Neuronal stem cell (in vitro differentiated cells): ENCODE data around the gene LAMA5.

ENCODE experiments used
- DNase-seq: peaks from one replicate; pipeline ENCODE4 v3.0.0-alpha.2; 2013; ENCODE audit warnings: low spot score
- H2AFZ ChIP-seq: one replicate; pipeline ENCODE4 v1.6.1; 2013; ENCODE audit warnings: mild to moderate bottlenecking, low read length, inconsistent platforms
- H2AK5ac ChIP-seq: 2 replicates; pipeline ENCODE4 v1.6.1; 2013; ENCODE audit warnings: low read depth, mild to moderate bottlenecking, inconsistent platforms, low read length, moderate library complexity, mixed read lengths
- H2BK120ac ChIP-seq: 2 replicates; pipeline ENCODE4 v1.6.1; 2013; ENCODE audit warnings: low read depth, mild to moderate bottlenecking, inconsistent platforms, low read length, moderate library complexity, mixed read lengths
- H2BK12ac ChIP-seq: one replicate; pipeline ENCODE4 v1.6.1; 2013; ENCODE audit warnings: low read length, inconsistent platforms
- H2BK15ac ChIP-seq: 2 replicates; pipeline ENCODE4 v1.6.1; 2013; ENCODE audit warnings: mild to moderate bottlenecking, low read length, inconsistent platforms, mixed read lengths
- H2BK5ac ChIP-seq: one replicate; pipeline ENCODE4 v1.6.1; 2013; ENCODE audit warnings: inconsistent platforms, mild to moderate bottlenecking, low read length, moderate library complexity
- H3K14ac ChIP-seq: one replicate; pipeline ENCODE4 v1.6.1; 2013; ENCODE audit warnings: low read length, inconsistent platforms
- H3K18ac ChIP-seq: 2 replicates; pipeline ENCODE4 v1.6.1; 2013; ENCODE audit warnings: low read length, inconsistent platforms
- H3K23ac ChIP-seq: 2 replicates; pipeline ENCODE4 v1.6.1; 2013; ENCODE audit warnings: low read depth, mild to moderate bottlenecking, mixed read lengths, low read length, inconsistent platforms; ENCODE audit not compliant: poor library complexity
- H3K27ac ChIP-seq: replicated peaks from 3 replicates; pipeline ENCODE4 v1.5.1; 2013; ENCODE audit warnings: low read length, inconsistent platforms
- H3K27me3 ChIP-seq, 3 experiments: 2 replicates each; pipeline ENCODE4 v1.6.1; 2013; ENCODE audit warnings: low read length in 3 of 3, mild to moderate bottlenecking in 2 of 3, inconsistent platforms in 1 of 3, low read depth in 1 of 3, mixed read lengths in 1 of 3, moderate library complexity in 1 of 3; ENCODE audit not compliant: control insufficient read depth in 3 of 3, insufficient read depth in 3 of 3
- H3K36me3 ChIP-seq, 2 donors: replicated peaks in 1 of 2; 2 replicates each; pipeline ENCODE4 v1.6.1; 2013; ENCODE audit warnings: low read length in 2 of 2; ENCODE audit not compliant: control insufficient read depth in 2 of 2, insufficient read depth in 2 of 2
- H3K4ac ChIP-seq: 2 replicates; pipeline ENCODE4 v1.6.1; 2013; ENCODE audit warnings: inconsistent platforms, mild to moderate bottlenecking, low read length, moderate library complexity
- H3K4me1 ChIP-seq, 2 donors: 1 replicate in 1 of 2; 2 replicates in 1 of 2; pipeline ENCODE4 v1.6.1; 2013; ENCODE audit warnings: low read length in 2 of 2, low read depth in 1 of 2; ENCODE audit not compliant: control insufficient read depth in 2 of 2, insufficient read depth in 1 of 2
- H3K4me2 ChIP-seq: one replicate; pipeline ENCODE4 v1.6.1; 2013; ENCODE audit warnings: mild to moderate bottlenecking, low read length, inconsistent platforms; ENCODE audit not compliant: insufficient read depth, poor library complexity, severe bottlenecking
- H3K4me3 ChIP-seq, 2 donors: 2 replicates each; pipeline ENCODE4 v1.5.1; 2013; ENCODE audit warnings: low read length in 2 of 2, mild to moderate bottlenecking in 2 of 2, inconsistent platforms in 1 of 2, moderate library complexity in 1 of 2
- H3K79me1 ChIP-seq: one replicate; pipeline ENCODE4 v1.6.1; 2013; ENCODE audit warnings: low read depth, mild to moderate bottlenecking, inconsistent platforms, low read length, moderate library complexity
- H3K9ac ChIP-seq: one replicate; pipeline ENCODE4 v1.6.1; 2013; ENCODE audit warnings: mild to moderate bottlenecking, low read depth, low read length, inconsistent platforms; ENCODE audit not compliant: poor library complexity
- H3K9me3 ChIP-seq, 2 donors: replicated peaks in 1 of 2; 2 replicates each; pipeline versions ENCODE3 to v1.6.1; 2013; ENCODE audit warnings: low read length in 2 of 2, mild to moderate bottlenecking in 2 of 2, inconsistent platforms in 1 of 2, low read depth in 1 of 2, mixed read lengths in 1 of 2, moderate library complexity in 1 of 2; ENCODE audit not compliant: control insufficient read depth in 2 of 2, insufficient read depth in 1 of 2
- H4K8ac ChIP-seq: one replicate; pipeline ENCODE4 v1.6.1; 2013; ENCODE audit warnings: low read depth, mild to moderate bottlenecking, inconsistent platforms, low read length, moderate library complexity
- H4K91ac ChIP-seq: one replicate; pipeline ENCODE4 v1.6.1; 2013; ENCODE audit warnings: low read length, low read depth, mild to moderate bottlenecking, inconsistent platforms; ENCODE audit not compliant: poor library complexity
- WGBS, 2 donors: extraction: QIAGEN DNeasy Blood & Tissue Kit; methylation state at CpG; one replicate each; pipeline ENCODE4 v1.1.7; 2013; ENCODE audit warnings: missing lambda C conversion rate in 2 of 2, mixed read lengths in 1 of 2; ENCODE audit not compliant: insufficient read length in 2 of 2, insufficient replicate concordance in 1 of 2; ENCODE audit errors: extremely low coverage in 2 of 2; 5-methylcytosine and 5-hydroxymethylcytosine counted together

LAMA5 gene

DNA sequence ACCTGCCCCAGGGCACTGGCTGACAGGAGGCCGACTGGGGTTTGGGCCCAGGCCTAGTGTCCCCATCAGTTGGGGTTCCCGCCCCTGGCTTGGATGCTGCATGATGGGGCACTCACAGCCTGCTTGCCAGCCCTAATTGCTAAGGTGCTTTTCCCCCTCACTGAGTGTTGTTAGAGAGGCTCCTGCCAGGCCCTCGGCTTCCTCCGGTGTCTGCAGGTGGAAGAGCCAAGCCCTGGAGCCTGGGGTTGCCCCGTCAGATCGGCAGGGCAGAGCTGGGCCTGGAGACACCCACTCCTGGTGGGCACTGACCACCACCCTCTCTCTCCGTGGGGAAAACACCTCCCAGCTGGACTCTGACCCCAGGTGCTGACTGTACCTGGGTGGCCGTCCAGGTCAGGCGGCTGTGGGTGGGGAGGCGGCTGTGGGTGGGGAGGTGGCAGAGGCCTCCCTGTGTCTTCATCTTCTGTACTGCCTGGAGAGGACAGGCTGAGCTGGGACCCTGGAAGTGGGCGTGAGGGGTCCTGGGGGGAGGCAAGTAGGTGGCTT, 46.0 kb upstream of the LAMA5 start:
- no peak for DNase-seq
- Histone ChIP-seq H2BK12ac (no peak overlapping the region), H3K27ac (no peak overlapping the region), H3K9me3 (no peaks in the 10 kb centered on the region), H2BK120ac (no peak overlapping the region), H3K4me2 (no peak overlapping the region), H3K36me3 (no peaks in the 10 kb centered on the region), H4K91ac (no peak overlapping the region), H2BK15ac (no peak overlapping the region), H3K79me1 (no peaks in the 10 kb centered on the region), H3K4me1 (peaks cover 0 to 3% of the 10 kb centered on the region in 2 donors), H2AK5ac (peak overlapping the region; percentile 84), H2AFZ (no peak overlapping the region), H3K14ac (peak overlapping the region; percentile 71), H4K8ac (peak overlapping the region; percentile 82), H3K9ac (no peak overlapping the region), H3K27me3 (peaks cover 0 to 87% (median 4%) of the 10 kb centered on the region in 3 experiments), H3K4ac (no peak overlapping the region), H2BK5ac (peak overlapping the region; percentile 75), H3K4me3 (no peak overlapping the region), H3K23ac (no peak overlapping the region), H3K18ac (no peak overlapping the region)
- WGBS, 2 donors, result no CpG with 5 or more reads among the region's 11 CpGs

DNA sequence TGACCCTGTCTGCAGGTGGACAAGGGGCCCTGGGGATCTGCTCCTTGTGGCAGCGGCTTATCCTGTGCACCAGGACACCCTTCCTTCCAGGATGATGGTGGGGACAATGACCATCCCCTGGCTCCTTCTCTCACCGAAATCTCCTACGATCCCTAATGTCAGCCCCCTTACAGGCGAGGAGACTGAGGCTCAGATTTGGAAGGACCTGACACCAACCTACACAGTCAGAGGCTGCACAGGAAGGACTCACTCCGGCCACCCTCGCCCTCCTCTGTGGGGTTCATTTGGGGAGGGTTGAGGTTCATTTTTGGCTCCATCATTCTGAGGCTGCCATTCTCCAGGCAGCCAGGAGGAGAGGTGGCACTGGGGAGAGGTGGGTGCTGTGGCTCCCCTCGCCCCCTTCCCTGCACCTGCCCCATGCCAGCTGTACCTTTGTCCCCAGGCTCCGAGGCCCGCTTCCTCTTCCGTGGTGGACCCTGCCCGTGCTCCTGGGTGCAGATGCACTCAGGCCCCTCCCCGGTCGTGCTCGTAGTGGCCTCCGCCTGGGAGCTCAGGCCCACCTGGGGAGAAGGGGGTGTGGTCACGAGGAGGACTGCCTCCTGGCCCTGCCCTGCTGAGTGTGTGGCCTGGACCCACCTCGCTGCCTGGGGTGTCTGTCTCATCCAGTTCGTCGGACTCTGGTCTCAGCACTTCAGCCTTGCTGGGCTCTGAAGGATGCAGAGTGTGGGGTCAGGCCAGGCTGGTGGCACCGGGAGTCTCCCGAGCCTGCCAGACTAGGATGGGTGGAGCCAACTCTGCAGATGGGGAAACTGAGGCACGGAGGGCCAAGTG, 45.3 kb upstream of the LAMA5 start:
- Histone ChIP-seq H3K27ac (no peak overlapping the region), H2BK120ac (no peak overlapping the region), H3K14ac (peak overlapping the region; percentile 71), H2BK15ac (peak overlapping the region; percentile 88), H4K91ac (peak overlapping the region; percentile 24), H3K9ac (no peak overlapping the region), H4K8ac (no peak overlapping the region), H3K18ac (peak overlapping the region; percentile 70), H3K36me3 (no peaks in the 10 kb centered on the region), H3K9me3 (no peaks in the 10 kb centered on the region), H3K4me1 (peaks cover 0 to 7% of the 10 kb centered on the region in 2 donors), H3K4me2 (no peak overlapping the region), H3K4ac (no peak overlapping the region), H2AK5ac (peak overlapping the region; percentile 90), H3K27me3 (peaks cover 0 to 93% (median 4%) of the 10 kb centered on the region in 3 experiments), H2BK5ac (peak overlapping the region; percentile 22), H3K23ac (peak overlapping the region; percentile 97), H2BK12ac (peak overlapping the region; percentile 97), H3K4me3 (no peak overlapping the region), H3K79me1 (no peaks in the 10 kb centered on the region), H2AFZ (no peak overlapping the region)
- WGBS, 2 donors, result no CpG with 5 or more reads among the region's 22 CpGs
- no peak for DNase-seq

DNA sequence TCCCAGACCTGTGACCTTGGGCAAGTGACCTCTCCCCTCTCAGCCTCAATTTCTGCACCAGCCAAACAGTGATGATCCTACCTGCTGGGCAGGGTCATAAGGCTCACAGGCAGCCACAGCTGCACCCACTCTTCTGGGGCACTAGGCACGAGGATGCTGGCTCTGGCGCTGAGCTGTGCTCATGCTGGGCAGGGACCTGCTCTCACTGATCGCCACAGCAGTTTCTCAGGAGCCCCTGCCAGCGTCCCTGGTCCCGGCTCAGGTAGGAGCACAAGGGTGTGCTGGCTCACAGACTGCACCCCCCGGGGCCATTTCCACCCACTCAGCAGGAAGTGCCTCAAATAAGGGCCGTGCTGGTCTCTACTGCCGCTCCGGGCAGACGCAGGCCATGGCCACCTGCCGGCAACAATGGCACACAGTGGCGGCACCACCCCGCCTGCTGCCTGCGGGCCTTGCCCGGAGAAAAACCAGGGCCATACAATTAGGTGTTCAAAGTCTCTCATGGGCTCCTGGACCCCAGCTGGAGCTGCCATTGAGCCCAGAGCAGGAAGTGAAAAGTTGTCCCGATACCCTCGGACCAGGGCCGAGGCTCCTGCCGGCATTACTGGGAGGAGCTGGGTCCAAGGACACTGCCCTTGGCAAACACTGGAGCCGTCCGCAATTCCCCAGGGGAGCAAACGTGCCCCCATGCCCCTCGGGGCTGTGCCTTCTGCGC, 44.5 kb upstream of the LAMA5 start:
- DNase-seq, result no peak
- Histone ChIP-seq H3K9ac (no peak overlapping the region), H3K9me3 (no peaks in the 10 kb centered on the region), H3K4me3 (no peak overlapping the region), H3K4ac (no peak overlapping the region), H3K23ac (peak overlapping the region; percentile 73), H3K14ac (no peak overlapping the region), H4K8ac (no peak overlapping the region), H2BK5ac (no peak overlapping the region), H2AFZ (no peak overlapping the region), H2AK5ac (peak overlapping the region; percentile 79), H2BK120ac (no peak overlapping the region), H3K79me1 (peaks cover 2% of the 10 kb centered on the region), H3K27ac (no peak overlapping the region), H2BK15ac (peak overlapping the region; percentile 87), H3K18ac (peak overlapping the region; percentile 76), H4K91ac (no peak overlapping the region), H3K4me1 (peaks cover 0 to 8% of the 10 kb centered on the region in 2 donors), H3K36me3 (no peaks in the 10 kb centered on the region), H3K4me2 (no peak overlapping the region), H3K27me3 (peaks cover 0 to 86% (median 4%) of the 10 kb centered on the region in 3 experiments), H2BK12ac (peak overlapping the region; percentile 73)
- WGBS, 2 donors, result no CpG with 5 or more reads among the region's 24 CpGs
